A549 (cell line): ENCODE measurements around the gene GNA12.

Experiments used
- CHD2 ChIP-seq: fragments of 150-350 bp; IDR thresholded peaks from 2 replicates; pipeline ENCODE4 v1.6.1; 2014; ENCODE audit warnings: low read length; ENCODE audit not compliant: partially characterized antibody
- KDM1A ChIP-seq: fragments of 200-600 bp; sonication (generic); IDR thresholded peaks from 2 replicates; pipeline ENCODE4 v1.6.1; 2016; ENCODE audit warnings: low read depth, mild to moderate bottlenecking
- POLR2A ChIP-seq: IDR thresholded peaks from 2 replicates; pipeline ENCODE4 v1.6.1; 2012; ENCODE audit warnings: mild to moderate bottlenecking, low read length
- RARB ChIP-seq: fragments of 250-450 bp; sonication (Bioruptor Pico); IDR thresholded peaks from 2 replicates; pipeline ENCODE4 v1.8.0; 2021; ENCODE audit warnings: mild to moderate bottlenecking, moderate library complexity
- ZNF302 ChIP-seq: fragments of 250-450 bp; sonication (Bioruptor Pico); IDR thresholded peaks from 2 replicates; pipeline ENCODE4 v1.9.0; 2021; ENCODE audit warnings: inconsistent platforms, mild to moderate bottlenecking, moderate library complexity
- TF ChIP-seq, protein P1 (sequence below): fragments of >200 bp; sonication (Bioruptor Twin); formaldehyde crosslinking; IDR thresholded peaks from 3 replicates; pipeline ENCODE4 v1.5.1; 2016
- TF ChIP-seq, protein P2 (sequence below): fragments of 150-350 bp; IDR thresholded peaks from 2 replicates; pipeline ENCODE4 v1.6.1; 2014; ENCODE audit warnings: low read depth, mild to moderate bottlenecking, low read length
- TF ChIP-seq, protein P3 (sequence below): IDR thresholded peaks from 2 replicates; pipeline ENCODE4 v1.6.1; 2012

DNA sequence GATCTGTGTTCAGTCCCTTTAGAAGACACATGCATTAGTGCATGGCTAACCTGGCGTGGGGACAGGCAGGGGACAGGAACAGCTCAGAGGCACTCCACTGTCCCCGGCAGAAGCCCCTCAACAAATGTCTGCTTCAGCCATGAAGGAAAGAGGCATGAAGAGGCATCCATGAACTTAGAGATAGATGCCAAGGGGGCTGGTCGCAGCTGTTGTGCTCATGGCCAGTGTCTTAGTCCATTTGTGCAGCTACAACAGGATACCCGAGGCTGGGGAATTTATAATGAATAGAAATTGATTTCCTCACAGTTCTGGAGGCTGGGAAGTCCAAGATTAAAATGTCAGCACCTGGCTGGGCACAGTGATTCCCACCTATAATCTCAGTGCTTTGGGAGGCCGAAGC is 14.5 kb upstream of the GNA12 start:
- TF ChIP-seq, protein P1, sequence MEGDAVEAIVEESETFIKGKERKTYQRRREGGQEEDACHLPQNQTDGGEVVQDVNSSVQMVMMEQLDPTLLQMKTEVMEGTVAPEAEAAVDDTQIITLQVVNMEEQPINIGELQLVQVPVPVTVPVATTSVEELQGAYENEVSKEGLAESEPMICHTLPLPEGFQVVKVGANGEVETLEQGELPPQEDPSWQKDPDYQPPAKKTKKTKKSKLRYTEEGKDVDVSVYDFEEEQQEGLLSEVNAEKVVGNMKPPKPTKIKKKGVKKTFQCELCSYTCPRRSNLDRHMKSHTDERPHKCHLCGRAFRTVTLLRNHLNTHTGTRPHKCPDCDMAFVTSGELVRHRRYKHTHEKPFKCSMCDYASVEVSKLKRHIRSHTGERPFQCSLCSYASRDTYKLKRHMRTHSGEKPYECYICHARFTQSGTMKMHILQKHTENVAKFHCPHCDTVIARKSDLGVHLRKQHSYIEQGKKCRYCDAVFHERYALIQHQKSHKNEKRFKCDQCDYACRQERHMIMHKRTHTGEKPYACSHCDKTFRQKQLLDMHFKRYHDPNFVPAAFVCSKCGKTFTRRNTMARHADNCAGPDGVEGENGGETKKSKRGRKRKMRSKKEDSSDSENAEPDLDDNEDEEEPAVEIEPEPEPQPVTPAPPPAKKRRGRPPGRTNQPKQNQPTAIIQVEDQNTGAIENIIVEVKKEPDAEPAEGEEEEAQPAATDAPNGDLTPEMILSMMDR, result no peak
- TF ChIP-seq POLR2A (no peak), RARB (CRISPR knock-in tag) (no peak), KDM1A (no peak), ZNF302 (CRISPR knock-in tag) (no peak), CHD2 (no peak)
- TF ChIP-seq, protein P2, sequence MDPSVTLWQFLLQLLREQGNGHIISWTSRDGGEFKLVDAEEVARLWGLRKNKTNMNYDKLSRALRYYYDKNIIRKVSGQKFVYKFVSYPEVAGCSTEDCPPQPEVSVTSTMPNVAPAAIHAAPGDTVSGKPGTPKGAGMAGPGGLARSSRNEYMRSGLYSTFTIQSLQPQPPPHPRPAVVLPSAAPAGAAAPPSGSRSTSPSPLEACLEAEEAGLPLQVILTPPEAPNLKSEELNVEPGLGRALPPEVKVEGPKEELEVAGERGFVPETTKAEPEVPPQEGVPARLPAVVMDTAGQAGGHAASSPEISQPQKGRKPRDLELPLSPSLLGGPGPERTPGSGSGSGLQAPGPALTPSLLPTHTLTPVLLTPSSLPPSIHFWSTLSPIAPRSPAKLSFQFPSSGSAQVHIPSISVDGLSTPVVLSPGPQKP, result no peak
- TF ChIP-seq, protein P3, sequence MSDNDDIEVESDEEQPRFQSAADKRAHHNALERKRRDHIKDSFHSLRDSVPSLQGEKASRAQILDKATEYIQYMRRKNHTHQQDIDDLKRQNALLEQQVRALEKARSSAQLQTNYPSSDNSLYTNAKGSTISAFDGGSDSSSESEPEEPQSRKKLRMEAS, result no peak
